Measurements from ENCODE around the gene ESPNL.
A peak's percentile ranks its signal among the peaks of the same experiment; 100 is the strongest.
"Not testable (repeated sequence)": the region's sequence is repeated elsewhere in the genome, so short reads cannot be mapped to it uniquely, and the experiment has no call there.

The ESPNL gene

GRCh38 chr2:238100049-238100820 is at the start of gene ESPNL:
Gene ESPNL (plus strand): TSS chr2:238100340. CDS start chr2:238100420, 80 bp downstream.
- DNase-seq (ENCODE audit: low spot score): no peak

GRCh38 chr2:238053191-238053776 is 46.9 kb upstream of the ESPNL start:
- peak; percentile 9 for DNase-seq (ENCODE audit: low spot score)

GRCh38 chr2:238055841-238056240 is 44.3 kb upstream of the ESPNL start:
- no peak for DNase-seq (ENCODE audit: low spot score)

- DNase-seq (ENCODE audit: low spot score): not testable (repeated sequence)
Measured at GRCh38 chr2:238057696-238058575, 42.2 kb upstream of the ESPNL start.

- DNase-seq (ENCODE audit: low spot score): no peak
Measured at GRCh38 chr2:238059505-238059904, 40.6 kb upstream of the ESPNL start.

GRCh38 chr2:238060096-238060541 is 40.0 kb upstream of the ESPNL start:
- DNase-seq (ENCODE audit: low spot score): peak; percentile 10

- peak; percentile 100 for DNase-seq (ENCODE audit: low spot score)
Measured at GRCh38 chr2:238060542-238061314, 39.4 kb upstream of the ESPNL start, which contains the start of gene SCLY. Gene SCLY (plus strand): TSS chr2:238061001. CDS start chr2:238061055, 54 bp downstream.

- DNase-seq (ENCODE audit: low spot score): peak; percentile 36
Measured at GRCh38 chr2:238061315-238062202, 38.6 kb upstream of the ESPNL start.

GRCh38 chr2:238063414-238064189 is 36.5 kb upstream of the ESPNL start:
- DNase-seq (ENCODE audit: low spot score): no peak

GRCh38 chr2:238064376-238064775 is 35.8 kb upstream of the ESPNL start:
- DNase-seq (ENCODE audit: low spot score): no peak

- no peak for DNase-seq (ENCODE audit: low spot score)
Measured at GRCh38 chr2:238065071-238065846, 34.9 kb upstream of the ESPNL start.

- no peak for DNase-seq (ENCODE audit: low spot score)
Measured at GRCh38 chr2:238066218-238066617, 33.9 kb upstream of the ESPNL start.

GRCh38 chr2:238066718-238067117 is 33.4 kb upstream of the ESPNL start:
- not testable (repeated sequence) for DNase-seq (ENCODE audit: low spot score)

GRCh38 chr2:238067939-238068338 is 32.2 kb upstream of the ESPNL start:
- DNase-seq (ENCODE audit: low spot score): no peak

GRCh38 chr2:238069021-238069709 is 31.0 kb upstream of the ESPNL start:
- no peak for DNase-seq (ENCODE audit: low spot score)

GRCh38 chr2:238069877-238070276 is 30.3 kb upstream of the ESPNL start:
- no peak for DNase-seq (ENCODE audit: low spot score)

GRCh38 chr2:238075397-238075796 is 24.7 kb upstream of the ESPNL start:
- no peak for DNase-seq (ENCODE audit: low spot score)

- no peak for DNase-seq (ENCODE audit: low spot score)
Measured at GRCh38 chr2:238077292-238077691, 22.8 kb upstream of the ESPNL start.

Measured in AG08395 (cell line).